K562 (cell line): ENCODE results near the gene ITPR2. TPM values are rescaled to one million over a fixed set of nuclear protein-coding genes. Genes with fewer than 3 reads are reported as not detected.

Experiments
- ATAC-seq: fragments of 200-7000 bp; cut with Tn5 transposase; 3 replicates; pipeline ENCODE4 v1.9.1; 2020; ENCODE audit warnings: moderate library complexity
- BruUV-seq: library from RNA; stranded (reverse); fragments of 400-500 nt; replicated peaks from 2 replicates; lab custom pipeline; 2021; lab: Mats Ljungman, UMichigan
- CTCF ChIA-PET: fragments of 300-600 bp; formaldehyde crosslinking; extraction: SDS; loops from one replicate; lab custom pipeline; 2021; ENCODE audit warnings: low intra/inter-chr PET ratio; lab: Yijun Ruan, JAX
- POLR2A ChIA-PET: fragments of 300-600, 350-650 bp; sonication (Branson Sonifier 250); formaldehyde crosslinking; extraction: SDS; loops from one replicate; lab custom pipeline; 2021; ENCODE audit warnings: antibody characterized with exemption, inconsistent platforms; lab: Yijun Ruan, JAX
- DNase-seq, 4 experiments: peaks; one replicate each; pipeline versions ENCODE4 v3.0.0 to v3.0.0-alpha.2; 2011 to 2018; ENCODE audit warnings: low spot score in 3 of 4, mixed read lengths in 3 of 4; ENCODE audit errors: extremely low read depth in 1 of 4
- FAIRE-seq: peaks from 2 replicates; lab custom pipeline; 2011; peaks lifted over from hg19 to GRCh38; lab: Jason Lieb, UNC
- H2AFZ ChIP-seq: 2 replicates; pipeline ENCODE4 v1.6.0; 2011; ENCODE audit warnings: low read depth, low read length, control low read depth, inconsistent platforms
- H3K27ac ChIP-seq: fragments of 200-600 bp; 3 replicates; pipeline ENCODE4 v1.8.0; 2011; ENCODE audit warnings: low read depth, mild to moderate bottlenecking, control low read depth, inconsistent platforms, low read length, moderate library complexity, mixed read lengths; ENCODE audit errors: extremely low read depth
- H3K27me3 ChIP-seq, 2 experiments: fragments of 300-600 bp in 1 of 2; 2 replicates in 1 of 2; 3 replicates in 1 of 2; pipeline versions ENCODE4 v1.6.0 to v1.8.0; 2011; ENCODE audit warnings: inconsistent platforms in 2 of 2, low read length in 2 of 2, mild to moderate bottlenecking in 1 of 2, mixed read lengths in 1 of 2, moderate library complexity in 1 of 2; ENCODE audit not compliant: control insufficient read depth in 2 of 2, insufficient read depth in 2 of 2
- H3K36me3 ChIP-seq: fragments of 300-600 bp; 3 replicates; pipeline ENCODE4 v1.8.0; 2011; ENCODE audit warnings: mild to moderate bottlenecking, low read length, inconsistent platforms; ENCODE audit not compliant: control insufficient read depth, insufficient read depth
- H3K4me1 ChIP-seq, 2 experiments: fragments of 200-600 bp in 1 of 2; replicated peaks in 1 of 2; 2 replicates in 1 of 2; 3 replicates in 1 of 2; pipeline versions ENCODE4 v1.5.1 to v1.8.0; 2011; ENCODE audit warnings: inconsistent platforms in 2 of 2, low read length in 2 of 2, mild to moderate bottlenecking in 1 of 2, mixed read lengths in 1 of 2, moderate library complexity in 1 of 2; ENCODE audit not compliant: control insufficient read depth in 2 of 2, insufficient read depth in 2 of 2
- H3K4me2 ChIP-seq: 2 replicates; pipeline ENCODE4 v1.6.1; 2011; ENCODE audit warnings: low read length, control low read depth, inconsistent platforms, mixed read lengths; ENCODE audit not compliant: insufficient read depth
- H3K4me3 ChIP-seq: fragments of 200-600 bp; sonication (generic), shearing (Covaris generic); 2 replicates; pipeline ENCODE4 v1.5.1; 2016; ENCODE audit warnings: control low read depth, inconsistent platforms
- H3K79me2 ChIP-seq: fragments of 200-600 bp; 3 replicates; pipeline ENCODE4 v1.8.0; 2011; ENCODE audit warnings: low read length, inconsistent platforms; ENCODE audit not compliant: control insufficient read depth, insufficient read depth
- H3K9ac ChIP-seq, 2 experiments: 2 replicates each; pipeline versions ENCODE4 v1.6.0 to v1.6.1; 2011; ENCODE audit warnings: low read depth in 2 of 2, low read length in 2 of 2, control low read depth in 1 of 2, inconsistent platforms in 1 of 2, mild to moderate bottlenecking in 1 of 2, mixed read lengths in 1 of 2; ENCODE audit not compliant: insufficient read depth in 1 of 2
- H3K9me1 ChIP-seq: one replicate; pipeline ENCODE4 v1.6.0; 2011; ENCODE audit warnings: inconsistent platforms, mild to moderate bottlenecking, low read length, moderate library complexity; ENCODE audit not compliant: control insufficient read depth, insufficient read depth
- H3K9me3 ChIP-seq: replicated peaks from 2 replicates; pipeline ENCODE4 v1.5.1; 2011; ENCODE audit warnings: low read depth, low read length, inconsistent platforms; ENCODE audit not compliant: control insufficient read depth, insufficient read depth
- H4K20me1 ChIP-seq: replicated peaks from 2 replicates; pipeline ENCODE4 v1.6.1; 2011; ENCODE audit warnings: low read length, inconsistent platforms, mixed read lengths; ENCODE audit not compliant: control insufficient read depth, insufficient read depth
- DMBX1 ChIP-seq: fragments of 250-450 bp; sonication (Bioruptor Pico); IDR thresholded peaks from 2 replicates; pipeline ENCODE4 v1.8.0; 2022; ENCODE audit warnings: inconsistent platforms, mild to moderate bottlenecking, moderate library complexity, borderline replicate concordance
- NELFE ChIP-seq: IDR thresholded peaks from 2 replicates; pipeline ENCODE4 v1.6.1; 2011; ENCODE audit warnings: mild to moderate bottlenecking; ENCODE audit not compliant: insufficient read depth, insufficient read length
- TARDBP ChIP-seq: fragments of 450-650 bp; IDR thresholded peaks from 2 replicates; pipeline ENCODE4 v1.6.1; 2016
- ZNF197 ChIP-seq: fragments of 200-800 bp; sonication (Bioruptor generic); IDR thresholded peaks from 2 replicates; pipeline ENCODE4 v1.6.1; 2016; ENCODE audit warnings: low read depth, missing genetic modification characterization, missing compliant biosample characterization
- WGBS: fragments of 100-300 bp; shearing (Covaris generic); methylation state at CpG from one replicate; pipeline ENCODE4 v1.1.6; 2016; ENCODE audit warnings: low coverage, mixed read lengths; ENCODE audit not compliant: insufficient coverage; ENCODE audit errors: missing lambda C conversion rate; 5-methylcytosine and 5-hydroxymethylcytosine counted together
- in situ Hi-C: fragments of 300-500 bp; cut with MboI; formaldehyde crosslinking; loops from 4 replicates; pipeline ENCODE4 v1.15.0; 2018; ENCODE audit warnings: inconsistent platforms, mixed read lengths
- intact Hi-C: fragments of 100-400 bp; cut with micrococcal nuclease; formaldehyde crosslinking; loops from 2 replicates; pipeline ENCODE4 v1.14.2; 2022
- polyA plus RNA-seq, 8 experiments: library from polyadenylated mRNA; depleted of rRNA in 4 of 8; stranded (reverse) in 5 of 8; unstranded in 3 of 8; fragments of >200 nt; fragmentation: Nextera tagmentation in 2 of 8; fragmentation: Illumina TruSeq in 1 of 8; extraction: Ambion mirVana in 2 of 8; extraction: Trizol in 1 of 8; gene quantifications; 2 replicates each; pipeline versions ENCODE4 v1.2.1 to v1.2.3, GENCODE V29; 2011 to 2014; ENCODE audit warnings: inconsistent platforms in 1 of 8, missing spikeins in 1 of 8
- total RNA-seq, 7 experiments: library from RNA; depleted of rRNA in 6 of 7; stranded (reverse); fragments of >200 nt in 6 of 7; fragmentation: Illumina TruSeq in 2 of 7; extraction: Trizol in 2 of 7; gene quantifications; 2 replicates each; pipeline versions ENCODE4 v1.2.1 to v1.2.3, GENCODE V29; 2011 to 2021; ENCODE audit warnings: low replicate concordance in 1 of 7

ITPR2 gene
- total and polyA plus RNA-seq, 9 of the 15 experiments (the other 6 are each of a cell fraction or from before 2014, with no cell fraction given) = 0.21 to 3.3 (median 0.95) TPM

- ATAC-seq = no peak
- H3K4me2 ChIP-seq = no peak overlapping the region
- FAIRE-seq = no peak
- intact Hi-C loops (no loop called here), in situ Hi-C loops (no loop called here)
- no peak overlapping the region for H3K27ac ChIP-seq
- ChIA-PET POLR2A (no interaction called here), CTCF (no interaction called here)
- H3K9me3 ChIP-seq = no peaks in the 10 kb centered on the region
- H3K79me2 ChIP-seq = no peaks in the 10 kb centered on the region
- WGBS = 46% methylated on average over 2 of the region's 2 CpGs
- H2AFZ ChIP-seq = no peak overlapping the region
- H3K9ac ChIP-seq = no peak overlapping the region
- H3K27me3 ChIP-seq = no peaks in the 10 kb centered on the region
- no peaks in the 10 kb centered on the region for H4K20me1 ChIP-seq
- BruUV-seq = no TSS peak
- no peak for DNase-seq
- H3K9me1 ChIP-seq = no peaks in the 10 kb centered on the region
- peaks cover 0 to 7% of the 10 kb centered on the region in 2 experiments; a peak in 4 of 5 replicates for H3K4me1 ChIP-seq
- TF ChIP-seq ZNF197 (CRISPR knock-in tag) = no peak
- TF ChIP-seq NELFE = no peak
- no peak for TF ChIP-seq TARDBP
- TF ChIP-seq DMBX1 (CRISPR knock-in tag) = no peak
- no peaks in the 10 kb centered on the region for H3K36me3 ChIP-seq
- no peak overlapping the region for H3K4me3 ChIP-seq
Measured at GRCh38 chr12:26871985-26872384, 39.0 kb upstream of the ITPR2 start.
